Thoracic aorta (tissue), 2 donors: ENCODE measurements around the gene MYO1D. TPM values are rescaled to one million over a fixed set of nuclear protein-coding genes. Genes with fewer than 3 reads are reported as not detected.

Experiments used
- ATAC-seq: fragments of 150-250 bp; one replicate; pipeline ENCODE4 v1.8.0; 2017; ENCODE audit warnings: low read depth; ENCODE audit not compliant: insufficient number of reproducible peaks, low FRiP score
- DNase-seq: peaks from one replicate; pipeline ENCODE4 v3.0.0-alpha.2; 2020; ENCODE audit warnings: low spot score
- H3K27ac ChIP-seq, 2 donors: fragments of 200-600 bp; sonication (generic); 1 replicate in 1 of 2; 2 replicates in 1 of 2; pipeline ENCODE4 v1.5.1; 2016; ENCODE audit warnings: mild to moderate bottlenecking in 2 of 2, moderate library complexity in 2 of 2
- H3K27me3 ChIP-seq: fragments of 200-600 bp; sonication (generic); replicated peaks from 2 replicates; pipeline ENCODE4 v1.6.0; 2016; ENCODE audit warnings: mild to moderate bottlenecking; ENCODE audit not compliant: insufficient read depth
- H3K36me3 ChIP-seq: fragments of 200-600 bp; sonication (generic); one replicate; pipeline ENCODE4 v1.5.1; 2016
- H3K4me1 ChIP-seq, 2 donors: fragments of 200-600 bp; sonication (generic); 1 replicate in 1 of 2; 2 replicates in 1 of 2; pipeline versions ENCODE4 v1.5.1 to v1.6.0; 2016; ENCODE audit warnings: low read depth in 2 of 2, mild to moderate bottlenecking in 1 of 2; ENCODE audit not compliant: control insufficient read depth in 1 of 2
- H3K4me3 ChIP-seq: fragments of 200-600 bp; sonication (generic); 2 replicates; pipeline ENCODE4 v1.5.1; 2016; ENCODE audit warnings: mild to moderate bottlenecking
- H3K9me3 ChIP-seq: fragments of 200-600 bp; sonication (generic); 2 replicates; pipeline ENCODE4 v1.5.1; 2016
- CTCF ChIP-seq: fragments of 200-600 bp; sonication (generic); IDR thresholded peaks from one replicate; pipeline ENCODE4 v1.5.1; 2019; ENCODE audit warnings: antibody characterized with exemption
- total RNA-seq, 2 donors: library from RNA; depleted of rRNA; stranded (reverse); fragments of >200 nt; gene quantifications; one replicate each; pipeline versions ENCODE4 v1.1.0 to v1.2.3, GENCODE V29; 2016

MYO1D gene
- total RNA-seq, 2 donors from 2014 or later = 257 to 370 TPM

GRCh38 chr17:32855620-32856019 is 21.3 kb downstream of the MYO1D start:
- TF ChIP-seq CTCF = no peak
- DNase-seq (no peak), ATAC-seq (no peak)
- Histone ChIP-seq H3K4me1 (peaks cover 17 to 68% of the 10 kb centered on the region in 2 donors), H3K27me3 (no peaks in the 10 kb centered on the region), H3K27ac (no peak overlapping the region), H3K9me3 (no peaks in the 10 kb centered on the region), H3K36me3 (no peaks in the 10 kb centered on the region), H3K4me3 (no peak overlapping the region)

GRCh38 chr17:32854832-32855389 is 22.0 kb downstream of the MYO1D start:
- Histone ChIP-seq H3K9me3 (no peaks in the 10 kb centered on the region), H3K4me1 (peaks cover 13 to 64% of the 10 kb centered on the region in 2 donors), H3K27me3 (no peaks in the 10 kb centered on the region), H3K27ac (peak overlapping the region in 1 of 2 donors; percentile 43), H3K4me3 (no peak overlapping the region), H3K36me3 (no peaks in the 10 kb centered on the region)
- DNase-seq = no peak
- ATAC-seq = no peak
- no peak for TF ChIP-seq CTCF

GRCh38 chr17:32854207-32854606 is 22.7 kb downstream of the MYO1D start:
- ATAC-seq = no peak
- no peak for TF ChIP-seq CTCF
- H3K27ac ChIP-seq = peak overlapping the region in 1 of 2 donors; percentile 43

GRCh38 chr17:32852811-32853210 is 24.1 kb downstream of the MYO1D start:
- H3K27me3 ChIP-seq = no peaks in the 10 kb centered on the region
- H3K27ac ChIP-seq = peak overlapping the region; percentile 23 to 43
- H3K4me3 ChIP-seq = no peak overlapping the region
- no peak for TF ChIP-seq CTCF
- H3K36me3 ChIP-seq = no peaks in the 10 kb centered on the region
- ATAC-seq = no peak
- DNase-seq = no peak
- no peaks in the 10 kb centered on the region for H3K9me3 ChIP-seq
- peaks cover 11 to 53% of the 10 kb centered on the region in 2 donors for H3K4me1 ChIP-seq

More at GRCh38 chr17:32854207-32854606, 22.7 kb downstream of the MYO1D start:
- H3K9me3 ChIP-seq = no peaks in the 10 kb centered on the region
- no peaks in the 10 kb centered on the region for H3K27me3 ChIP-seq
- H3K36me3 ChIP-seq = no peaks in the 10 kb centered on the region
- H3K4me3 ChIP-seq = no peak overlapping the region
- H3K4me1 ChIP-seq = peaks cover 11 to 60% of the 10 kb centered on the region in 2 donors
- no peak for DNase-seq

- Histone ChIP-seq H3K9me3 (no peaks in the 10 kb centered on the region), H3K4me3 (no peak overlapping the region), H3K27me3 (no peaks in the 10 kb centered on the region), H3K27ac (no peak overlapping the region), H3K36me3 (no peaks in the 10 kb centered on the region), H3K4me1 (peaks cover 17 to 65% of the 10 kb centered on the region in 2 donors)
- no peak for ATAC-seq
- TF ChIP-seq CTCF = no peak
- no peak for DNase-seq
Measured at GRCh38 chr17:32849879-32850278, 27.0 kb downstream of the MYO1D start.
